Liver (tissue), 3 donors: ENCODE measurements around the gene KANSL2.

Source experiments
- EGR1 ChIP-seq, 2 donors: IDR thresholded peaks; 2 replicates each; pipeline ENCODE4 v1.6.1; 2016 to 2018; ENCODE audit warnings: antibody characterized with exemption in 2 of 2, low read depth in 2 of 2
- FOXA1 ChIP-seq: IDR thresholded peaks from 2 replicates; pipeline ENCODE4 v1.6.1; 2016; ENCODE audit warnings: antibody characterized with exemption
- GABPA ChIP-seq, 2 donors: IDR thresholded peaks in 1 of 2; conservative IDR thresholded peaks in 1 of 2; 2 replicates each; pipeline ENCODE4 v1.6.1; 2016; ENCODE audit warnings: antibody characterized with exemption in 2 of 2, mild to moderate bottlenecking in 1 of 2, moderate library complexity in 1 of 2
- MAX ChIP-seq: IDR thresholded peaks from 2 replicates; pipeline ENCODE4 v1.6.1; 2016; ENCODE audit warnings: antibody characterized with exemption
- RAD21 ChIP-seq, 2 donors: IDR thresholded peaks; 2 replicates each; pipeline ENCODE4 v1.6.1; 2016; ENCODE audit warnings: antibody characterized with exemption in 2 of 2, mild to moderate bottlenecking in 2 of 2
- REST ChIP-seq: IDR thresholded peaks from 2 replicates; pipeline ENCODE4 v1.6.1; 2016; ENCODE audit warnings: antibody characterized with exemption, mild to moderate bottlenecking
- SP1 ChIP-seq: IDR thresholded peaks from 2 replicates; pipeline ENCODE4 v1.6.1; 2018; ENCODE audit warnings: antibody characterized with exemption, mild to moderate bottlenecking
- YY1 ChIP-seq: IDR thresholded peaks from 2 replicates; pipeline ENCODE4 v1.6.1; 2016; ENCODE audit warnings: antibody characterized with exemption, mild to moderate bottlenecking
- TF ChIP-seq, protein P1 (sequence below): fragments of 150-350 bp; IDR thresholded peaks from 2 replicates; pipeline ENCODE4 v1.5.1; 2017; ENCODE audit warnings: improper control_type of control experiment, low read depth, low read length; ENCODE audit not compliant: missing input control
- TF ChIP-seq, protein P2 (sequence below): IDR thresholded peaks from 2 replicates; pipeline ENCODE4 v1.6.1; 2016; ENCODE audit warnings: antibody characterized with exemption
- donor health status: healthy.
- donor health status: healthy.

GRCh38 chr12:48640428-48640827 lies 41.6 kb downstream of the KANSL2 start:
- TF ChIP-seq MAX: no peak
- no peak for TF ChIP-seq EGR1 (IDR thresholded peaks at IDR 0.05; ENCODE audit: low read depth in 2 of 2)
- TF ChIP-seq YY1: no peak
- TF ChIP-seq FOXA1: no peak
- no peak for TF ChIP-seq GABPA (IDR thresholded peaks at IDR 0.05 in 1 of 2, conservative IDR thresholded peaks at IDR 0.05 in 1 of 2)
- TF ChIP-seq, protein P1, sequence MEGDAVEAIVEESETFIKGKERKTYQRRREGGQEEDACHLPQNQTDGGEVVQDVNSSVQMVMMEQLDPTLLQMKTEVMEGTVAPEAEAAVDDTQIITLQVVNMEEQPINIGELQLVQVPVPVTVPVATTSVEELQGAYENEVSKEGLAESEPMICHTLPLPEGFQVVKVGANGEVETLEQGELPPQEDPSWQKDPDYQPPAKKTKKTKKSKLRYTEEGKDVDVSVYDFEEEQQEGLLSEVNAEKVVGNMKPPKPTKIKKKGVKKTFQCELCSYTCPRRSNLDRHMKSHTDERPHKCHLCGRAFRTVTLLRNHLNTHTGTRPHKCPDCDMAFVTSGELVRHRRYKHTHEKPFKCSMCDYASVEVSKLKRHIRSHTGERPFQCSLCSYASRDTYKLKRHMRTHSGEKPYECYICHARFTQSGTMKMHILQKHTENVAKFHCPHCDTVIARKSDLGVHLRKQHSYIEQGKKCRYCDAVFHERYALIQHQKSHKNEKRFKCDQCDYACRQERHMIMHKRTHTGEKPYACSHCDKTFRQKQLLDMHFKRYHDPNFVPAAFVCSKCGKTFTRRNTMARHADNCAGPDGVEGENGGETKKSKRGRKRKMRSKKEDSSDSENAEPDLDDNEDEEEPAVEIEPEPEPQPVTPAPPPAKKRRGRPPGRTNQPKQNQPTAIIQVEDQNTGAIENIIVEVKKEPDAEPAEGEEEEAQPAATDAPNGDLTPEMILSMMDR: no peak
- no peak for TF ChIP-seq REST
- TF ChIP-seq RAD21 (IDR thresholded peaks at IDR 0.05): no peak
- TF ChIP-seq SP1: no peak
- TF ChIP-seq, protein P2, sequence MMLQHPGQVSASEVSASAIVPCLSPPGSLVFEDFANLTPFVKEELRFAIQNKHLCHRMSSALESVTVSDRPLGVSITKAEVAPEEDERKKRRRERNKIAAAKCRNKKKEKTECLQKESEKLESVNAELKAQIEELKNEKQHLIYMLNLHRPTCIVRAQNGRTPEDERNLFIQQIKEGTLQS: no peak
